ENCODE measurements around the gene NFATC1.

NFATC1 gene

GRCh38 chr18:79534356-79534755 lies 138.6 kb downstream of the NFATC1 start:
- DNase-seq (ENCODE audit: low read depth in 2 of 2): no peak

- no peak for DNase-seq (ENCODE audit: low read depth in 2 of 2)
Measured at GRCh38 chr18:79537758-79538157, 142.0 kb downstream of the NFATC1 start.

- no peak for DNase-seq (ENCODE audit: low read depth in 2 of 2)
Measured at GRCh38 chr18:79538635-79539034, 142.9 kb downstream of the NFATC1 start.

- no peak for DNase-seq (ENCODE audit: low read depth in 2 of 2)
Measured at GRCh38 chr18:79540161-79540903, 144.6 kb downstream of the NFATC1 start.

GRCh38 chr18:79540904-79541282 lies 145.2 kb downstream of the NFATC1 start:
- no peak for DNase-seq (ENCODE audit: low read depth in 2 of 2)

- no peak for DNase-seq (ENCODE audit: low read depth in 2 of 2)
Measured at GRCh38 chr18:79542213-79542612, 146.5 kb downstream of the NFATC1 start.

GRCh38 chr18:79542876-79543750 lies 147.4 kb downstream of the NFATC1 start:
- DNase-seq (ENCODE audit: low read depth in 2 of 2): no peak

- DNase-seq (ENCODE audit: low read depth in 2 of 2): no peak
Measured at GRCh38 chr18:79543861-79544385, 148.2 kb downstream of the NFATC1 start.

- DNase-seq (ENCODE audit: low read depth in 2 of 2): no peak
Measured at GRCh38 chr18:79544386-79544963, 148.7 kb downstream of the NFATC1 start.

- DNase-seq (ENCODE audit: low read depth in 2 of 2): no peak
Measured at GRCh38 chr18:79545255-79545654, 149.5 kb downstream of the NFATC1 start.

GRCh38 chr18:79545736-79546171 lies 150.0 kb downstream of the NFATC1 start:
- no peak for DNase-seq (ENCODE audit: low read depth in 2 of 2)

- DNase-seq (ENCODE audit: low read depth in 2 of 2): no peak
Measured at GRCh38 chr18:79546781-79547272, 151.1 kb downstream of the NFATC1 start.

- no peak for DNase-seq (ENCODE audit: low read depth in 2 of 2)
Measured at GRCh38 chr18:79547413-79548076, 151.8 kb downstream of the NFATC1 start.

GRCh38 chr18:79548077-79548450 lies 152.3 kb downstream of the NFATC1 start:
- no peak for DNase-seq (ENCODE audit: low read depth in 2 of 2)

- no peak for DNase-seq (ENCODE audit: low read depth in 2 of 2)
Measured at GRCh38 chr18:79548621-79548985, 152.9 kb downstream of the NFATC1 start.

GRCh38 chr18:79548986-79549637 lies 153.4 kb downstream of the NFATC1 start:
- no peak for DNase-seq (ENCODE audit: low read depth in 2 of 2)

- no peak for DNase-seq (ENCODE audit: low read depth in 2 of 2)
Measured at GRCh38 chr18:79549638-79550000, 153.9 kb downstream of the NFATC1 start.

GRCh38 chr18:79552140-79552631 lies 156.5 kb downstream of the NFATC1 start:
- DNase-seq (ENCODE audit: low read depth in 2 of 2): no peak

GRCh38 chr18:79552696-79553095 lies 157.0 kb downstream of the NFATC1 start:
- DNase-seq (ENCODE audit: low read depth in 2 of 2): no peak

- no peak for DNase-seq (ENCODE audit: low read depth in 2 of 2)
Measured at GRCh38 chr18:79553154-79553553, 157.4 kb downstream of the NFATC1 start.

GRCh38 chr18:79553696-79554095 lies 158.0 kb downstream of the NFATC1 start:
- DNase-seq (ENCODE audit: low read depth in 2 of 2): no peak
